Neural cell (in vitro differentiated cells): ENCODE results near the gene THADA.

ENCODE experiments used
- CTCF ChIP-seq: fragments of 450-650 bp; IDR thresholded peaks from 2 replicates; pipeline ENCODE4 v1.5.1; 2014; ENCODE audit warnings: antibody characterized with exemption, mild to moderate bottlenecking, moderate library complexity; ENCODE audit not compliant: poor library complexity, severe bottlenecking
- EP300 ChIP-seq: fragments of 450-650 bp; conservative IDR thresholded peaks from 2 replicates; pipeline ENCODE4 v1.6.1; 2014; ENCODE audit warnings: antibody characterized with exemption, mild to moderate bottlenecking, moderate library complexity; ENCODE audit not compliant: poor library complexity, severe bottlenecking
- MXI1 ChIP-seq: fragments of 450-650 bp; conservative IDR thresholded peaks from 2 replicates; pipeline ENCODE4 v1.6.1; 2014; ENCODE audit warnings: antibody characterized with exemption, mild to moderate bottlenecking; ENCODE audit not compliant: poor library complexity, severe bottlenecking
- POLR2AphosphoS5 ChIP-seq: IDR thresholded peaks from 2 replicates; pipeline ENCODE4 v1.6.1; 2012
- RAD21 ChIP-seq: fragments of 450-650 bp; conservative IDR thresholded peaks from 2 replicates; pipeline ENCODE4 v1.6.1; 2014; ENCODE audit warnings: antibody characterized with exemption, mild to moderate bottlenecking, moderate library complexity
- REST ChIP-seq: IDR thresholded peaks from 2 replicates; pipeline ENCODE4 v1.6.1; 2012; ENCODE audit warnings: borderline replicate concordance

- TF ChIP-seq CTCF: peak; percentile 75
- no peak for TF ChIP-seq EP300
- no peak for TF ChIP-seq REST
- no peak for TF ChIP-seq POLR2AphosphoS5
- no peak for TF ChIP-seq MXI1
- peak; percentile 72 for TF ChIP-seq RAD21
These were observed 9.3 kb upstream of the THADA start for GRCh38 chr2:43605079-43605655.
